SJSA1 (cell line): Measurements from ENCODE around the gene SYCP2. TPM values are rescaled to one million over a fixed set of nuclear protein-coding genes. Genes with fewer than 3 reads are reported as not detected.

Experiments used
- DNase-seq, 2 experiments: peaks; one replicate each; pipeline ENCODE4 v3.0.0-alpha.2; 2015 to 2020; ENCODE audit warnings: low spot score in 2 of 2, low read depth in 1 of 2
- H3K27ac ChIP-seq: fragments of 250-450 bp; sonication (Bioruptor Pico); 2 replicates; pipeline ENCODE4 v1.5.1; 2020; ENCODE audit warnings: mild to moderate bottlenecking, moderate library complexity
- H3K27me3 ChIP-seq: fragments of 250-450 bp; sonication (Bioruptor Pico); replicated peaks from 2 replicates; pipeline ENCODE4 v1.5.1; 2020; ENCODE audit warnings: mild to moderate bottlenecking, moderate library complexity
- H3K36me3 ChIP-seq: fragments of 250-450 bp; sonication (Bioruptor Pico); 2 replicates; pipeline ENCODE4 v1.5.1; 2020; ENCODE audit warnings: mild to moderate bottlenecking
- H3K4me1 ChIP-seq: fragments of 250-450 bp; sonication (Bioruptor Pico); replicated peaks from 2 replicates; pipeline ENCODE4 v1.6.1; 2021; ENCODE audit warnings: mild to moderate bottlenecking
- H3K4me3 ChIP-seq: fragments of 250-450 bp; sonication (Bioruptor Pico); 2 replicates; pipeline ENCODE4 v1.5.1; 2020; ENCODE audit warnings: mild to moderate bottlenecking
- H3K9me3 ChIP-seq: fragments of 250-450 bp; sonication (Bioruptor Pico); replicated peaks from 2 replicates; pipeline ENCODE4 v1.5.1; 2020; ENCODE audit warnings: mild to moderate bottlenecking
- total RNA-seq: library from RNA; depleted of rRNA; stranded (reverse); fragments of >200 nt; shearing (Covaris generic); gene quantifications from 2 replicates; pipeline ENCODE4 v1.2.3, GENCODE V29; 2014

Gene SYCP2
- total RNA-seq, 1 experiment from 2014 or later, result 2.6 TPM

- DNase-seq, result peak in 1 of 2 experiments; percentile 37
- 0 out of 2 replicates have a peak, but pooled peaks cover 7% of the 10 kb centered on the region for H3K27me3 ChIP-seq
- H3K4me3 ChIP-seq, result no peak overlapping the region
- no peak overlapping the region for H3K27ac ChIP-seq
- no peaks in the 10 kb centered on the region for H3K9me3 ChIP-seq
- no peaks in the 10 kb centered on the region for H3K36me3 ChIP-seq
- H3K4me1 ChIP-seq, result no peaks in the 10 kb centered on the region
Measured at GRCh38 chr20:59825944-59826759, 107.3 kb downstream of the SYCP2 start.

GRCh38 chr20:59825563-59825920, 107.9 kb downstream of the SYCP2 start:
- Histone ChIP-seq H3K4me3 (no peak overlapping the region), H3K27me3 (0 out of 2 replicates have a peak, but pooled peaks cover 7% of the 10 kb centered on the region), H3K36me3 (no peaks in the 10 kb centered on the region), H3K9me3 (no peaks in the 10 kb centered on the region), H3K27ac (no peak overlapping the region), H3K4me1 (no peaks in the 10 kb centered on the region)
- no peak for DNase-seq

GRCh38 chr20:59824711-59825562, 108.5 kb downstream of the SYCP2 start:
- Histone ChIP-seq H3K4me1 (no peaks in the 10 kb centered on the region), H3K27ac (no peak overlapping the region), H3K4me3 (no peak overlapping the region), H3K9me3 (no peaks in the 10 kb centered on the region), H3K27me3 (0 out of 2 replicates have a peak, but pooled peaks cover 7% of the 10 kb centered on the region), H3K36me3 (no peaks in the 10 kb centered on the region)
- no peak for DNase-seq

- DNase-seq, result no peak
Measured at GRCh38 chr20:59823491-59824259, 109.8 kb downstream of the SYCP2 start.

GRCh38 chr20:59823030-59823423, 110.4 kb downstream of the SYCP2 start:
- Histone ChIP-seq H3K4me1 (no peaks in the 10 kb centered on the region), H3K36me3 (no peaks in the 10 kb centered on the region), H3K4me3 (no peak overlapping the region), H3K27ac (no peak overlapping the region), H3K9me3 (no peaks in the 10 kb centered on the region), H3K27me3 (0 out of 2 replicates have a peak, but pooled peaks cover 2% of the 10 kb centered on the region)
- DNase-seq, result no peak

More at GRCh38 chr20:59823491-59824259, 109.8 kb downstream of the SYCP2 start:
- no peak overlapping the region for H3K4me3 ChIP-seq
- H3K27me3 ChIP-seq, result 0 out of 2 replicates have a peak, but pooled peaks cover 2% of the 10 kb centered on the region
- no peaks in the 10 kb centered on the region for H3K36me3 ChIP-seq
- H3K27ac ChIP-seq, result no peak overlapping the region
- H3K4me1 ChIP-seq, result no peaks in the 10 kb centered on the region
- no peaks in the 10 kb centered on the region for H3K9me3 ChIP-seq

- H3K9me3 ChIP-seq, result no peaks in the 10 kb centered on the region
- H3K4me1 ChIP-seq, result no peaks in the 10 kb centered on the region
- no peak overlapping the region for H3K27ac ChIP-seq
- 0 out of 2 replicates have a peak, but pooled peaks cover 2% of the 10 kb centered on the region for H3K27me3 ChIP-seq
- DNase-seq, result peak in 1 of 2 experiments; percentile 40
- H3K36me3 ChIP-seq, result no peaks in the 10 kb centered on the region
- no peak overlapping the region for H3K4me3 ChIP-seq
Measured at GRCh38 chr20:59822291-59823029, 111.0 kb downstream of the SYCP2 start.

GRCh38 chr20:59821788-59822187, 111.6 kb downstream of the SYCP2 start:
- peak in 1 of 2 experiments; percentile 28 for DNase-seq
- no peaks in the 10 kb centered on the region for H3K36me3 ChIP-seq
- H3K4me1 ChIP-seq, result no peaks in the 10 kb centered on the region
- 0 out of 2 replicates have a peak, but pooled peaks cover 2% of the 10 kb centered on the region for H3K27me3 ChIP-seq
- no peak overlapping the region for H3K27ac ChIP-seq
- no peaks in the 10 kb centered on the region for H3K9me3 ChIP-seq
- no peak overlapping the region for H3K4me3 ChIP-seq

- Histone ChIP-seq H3K4me3 (no peak overlapping the region), H3K9me3 (no peaks in the 10 kb centered on the region), H3K4me1 (no peaks in the 10 kb centered on the region), H3K27me3 (peaks cover 2% of the 10 kb centered on the region; the same call in 1 of the 2 replicates), H3K36me3 (no peaks in the 10 kb centered on the region), H3K27ac (no peak overlapping the region)
- peak in 1 of 2 experiments; percentile 17 for DNase-seq
Measured at GRCh38 chr20:59821201-59821600, 112.2 kb downstream of the SYCP2 start.

- peaks cover 2% of the 10 kb centered on the region; the same call in 1 of the 2 replicates for H3K27me3 ChIP-seq
- peak in 1 of 2 experiments; percentile 20 for DNase-seq
- no peak overlapping the region for H3K4me3 ChIP-seq
- H3K4me1 ChIP-seq, result no peaks in the 10 kb centered on the region
- no peaks in the 10 kb centered on the region for H3K36me3 ChIP-seq
- H3K9me3 ChIP-seq, result no peaks in the 10 kb centered on the region
- no peak overlapping the region for H3K27ac ChIP-seq
Measured at GRCh38 chr20:59820204-59821041, 113.0 kb downstream of the SYCP2 start.

GRCh38 chr20:59819496-59820203, 113.8 kb downstream of the SYCP2 start:
- Histone ChIP-seq H3K27ac (no peak overlapping the region), H3K4me3 (no peak overlapping the region), H3K9me3 (no peaks in the 10 kb centered on the region), H3K36me3 (no peaks in the 10 kb centered on the region), H3K4me1 (no peaks in the 10 kb centered on the region), H3K27me3 (peaks cover 2% of the 10 kb centered on the region; the same call in 1 of the 2 replicates)
- DNase-seq, result peak in 1 of 2 experiments; percentile 34

- DNase-seq, result peak in 1 of 2 experiments; percentile 33
Measured at GRCh38 chr20:59818911-59819310, 114.5 kb downstream of the SYCP2 start.

More at GRCh38 chr20:59818911-59819310, 114.5 kb downstream of the SYCP2 start:
- Histone ChIP-seq H3K4me3 (no peak overlapping the region), H3K36me3 (no peaks in the 10 kb centered on the region), H3K9me3 (no peaks in the 10 kb centered on the region), H3K27ac (no peak overlapping the region), H3K27me3 (peaks cover 2% of the 10 kb centered on the region; the same call in 1 of the 2 replicates), H3K4me1 (no peaks in the 10 kb centered on the region)
